Suprapubic skin (tissue), 4 donors: ENCODE results near the gene LENG1. TPM values are rescaled to one million over a fixed set of nuclear protein-coding genes. Genes with fewer than 3 reads are reported as not detected.

ENCODE experiments used
- DNase-seq, 2 donors: peaks; one replicate each; pipeline ENCODE4 v3.0.0-alpha.2; 2019; ENCODE audit warnings: low spot score in 2 of 2
- H3K27ac ChIP-seq: fragments of 200-600 bp; sonication (generic); one replicate; pipeline ENCODE4 v1.5.1; 2019
- H3K27me3 ChIP-seq: fragments of 200-600 bp; sonication (generic); one replicate; pipeline ENCODE4 v1.5.1; 2019
- H3K36me3 ChIP-seq: fragments of 200-600 bp; sonication (generic); one replicate; pipeline ENCODE4 v1.5.1; 2019
- H3K4me1 ChIP-seq: fragments of 200-600 bp; sonication (generic); one replicate; pipeline ENCODE4 v1.5.1; 2019
- H3K4me3 ChIP-seq: fragments of 200-600 bp; sonication (generic); one replicate; pipeline ENCODE4 v1.5.1; 2019; ENCODE audit warnings: mild to moderate bottlenecking
- H3K9me3 ChIP-seq: fragments of 200-600 bp; sonication (generic); one replicate; pipeline ENCODE4 v1.5.1; 2019
- EP300 ChIP-seq: sonication (generic); formaldehyde crosslinking; IDR thresholded peaks from one replicate; pipeline ENCODE4 v1.6.1; 2017; ENCODE audit warnings: antibody characterized with exemption
- POLR2A ChIP-seq, 2 donors: fragments of 450-650 bp; IDR thresholded peaks; one replicate each; pipeline ENCODE4 v1.6.1; 2017; ENCODE audit warnings: antibody characterized with exemption in 2 of 2, mild to moderate bottlenecking in 2 of 2, moderate library complexity in 2 of 2
- POLR2AphosphoS5 ChIP-seq, 3 donors: sonication (generic); formaldehyde crosslinking; IDR thresholded peaks; one replicate each; pipeline ENCODE4 v1.6.1; 2017; ENCODE audit warnings: antibody characterized with exemption in 3 of 3
- WGBS: methylation state at CpG from one replicate; pipeline ENCODE4 v1.1.5; 2018; 5-methylcytosine and 5-hydroxymethylcytosine counted together
- total RNA-seq, 4 donors: library from RNA; depleted of rRNA; stranded (reverse); fragments of >200 nt; gene quantifications; one replicate each; pipeline ENCODE4 v1.1.0, GENCODE V29; 2016
- TF ChIP-seq, protein P1 (sequence below), 2 donors: fragments of 200-600 bp in 1 of 2; fragments of 450-650 bp in 1 of 2; sonication (generic) in 1 of 2; IDR thresholded peaks; one replicate each; pipeline ENCODE4 v1.5.1; 2016 to 2019; ENCODE audit warnings: antibody characterized with exemption in 2 of 2, mild to moderate bottlenecking in 1 of 2, moderate library complexity in 1 of 2

LENG1 gene
- total RNA-seq, 4 donors from 2014 or later: 2.6 to 4.6 (median 4.0) TPM

DNA sequence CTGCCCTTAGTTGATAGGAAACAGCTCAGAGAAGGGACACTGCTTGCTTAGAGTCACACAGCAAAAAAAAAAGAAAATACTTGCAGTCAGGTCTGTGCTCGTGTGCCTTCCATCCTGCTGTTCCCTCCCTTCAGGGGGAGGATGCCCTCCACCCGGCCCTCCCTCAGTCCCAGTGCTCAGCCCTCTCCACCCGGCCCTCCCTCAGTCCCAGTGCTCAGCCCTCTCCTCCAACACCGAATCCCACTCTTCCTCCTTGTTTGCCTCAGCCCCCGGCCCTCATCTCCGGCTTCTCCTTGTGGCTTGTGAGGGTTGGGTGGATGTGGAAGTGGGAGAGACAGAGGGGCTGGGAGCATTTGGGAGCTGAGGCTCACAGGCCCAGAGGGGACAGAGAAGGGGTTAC lies 49.9 kb downstream of the LENG1 start:
- H3K9me3 ChIP-seq: no peaks in the 10 kb centered on the region
- WGBS: 73% methylated on average over 6 of the region's 6 CpGs
- no peak overlapping the region for H3K4me3 ChIP-seq
- TF ChIP-seq POLR2A (IDR thresholded peaks at IDR 0.05): no peak
- peaks cover 63% of the 10 kb centered on the region for H3K36me3 ChIP-seq
- DNase-seq: no peak
- no peaks in the 10 kb centered on the region for H3K27me3 ChIP-seq
- H3K4me1 ChIP-seq: peaks cover 8% of the 10 kb centered on the region
- H3K27ac ChIP-seq: no peak overlapping the region

DNA sequence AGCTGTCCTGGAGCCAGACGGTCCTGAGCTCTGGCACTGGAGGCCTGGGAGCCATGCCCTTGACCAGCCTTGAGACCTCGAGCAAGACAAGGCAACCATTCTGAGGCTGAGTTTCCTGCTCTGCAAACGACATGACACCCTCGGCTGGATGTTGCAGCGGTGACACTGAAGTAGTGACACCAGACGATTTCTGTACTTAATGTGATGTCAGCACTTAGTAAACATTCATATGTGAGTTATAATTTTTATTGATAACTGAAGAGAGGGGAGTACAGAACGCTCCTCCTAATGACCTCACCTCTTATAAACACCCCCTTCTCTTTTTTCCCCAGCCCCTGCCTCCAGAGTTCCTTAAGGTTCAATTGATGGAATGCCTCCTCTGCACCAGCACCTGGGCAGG lies 51.0 kb downstream of the LENG1 start:
- DNase-seq: no peak
- Histone ChIP-seq H3K9me3 (no peaks in the 10 kb centered on the region), H3K27ac (no peak overlapping the region), H3K27me3 (no peaks in the 10 kb centered on the region), H3K4me1 (peaks cover 4% of the 10 kb centered on the region), H3K4me3 (no peak overlapping the region), H3K36me3 (peaks cover 63% of the 10 kb centered on the region)
- TF ChIP-seq, protein P1, sequence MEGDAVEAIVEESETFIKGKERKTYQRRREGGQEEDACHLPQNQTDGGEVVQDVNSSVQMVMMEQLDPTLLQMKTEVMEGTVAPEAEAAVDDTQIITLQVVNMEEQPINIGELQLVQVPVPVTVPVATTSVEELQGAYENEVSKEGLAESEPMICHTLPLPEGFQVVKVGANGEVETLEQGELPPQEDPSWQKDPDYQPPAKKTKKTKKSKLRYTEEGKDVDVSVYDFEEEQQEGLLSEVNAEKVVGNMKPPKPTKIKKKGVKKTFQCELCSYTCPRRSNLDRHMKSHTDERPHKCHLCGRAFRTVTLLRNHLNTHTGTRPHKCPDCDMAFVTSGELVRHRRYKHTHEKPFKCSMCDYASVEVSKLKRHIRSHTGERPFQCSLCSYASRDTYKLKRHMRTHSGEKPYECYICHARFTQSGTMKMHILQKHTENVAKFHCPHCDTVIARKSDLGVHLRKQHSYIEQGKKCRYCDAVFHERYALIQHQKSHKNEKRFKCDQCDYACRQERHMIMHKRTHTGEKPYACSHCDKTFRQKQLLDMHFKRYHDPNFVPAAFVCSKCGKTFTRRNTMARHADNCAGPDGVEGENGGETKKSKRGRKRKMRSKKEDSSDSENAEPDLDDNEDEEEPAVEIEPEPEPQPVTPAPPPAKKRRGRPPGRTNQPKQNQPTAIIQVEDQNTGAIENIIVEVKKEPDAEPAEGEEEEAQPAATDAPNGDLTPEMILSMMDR (IDR thresholded peaks at IDR 0.05): no peak
- TF ChIP-seq POLR2A (IDR thresholded peaks at IDR 0.05): no peak
- no peak for TF ChIP-seq POLR2AphosphoS5 (IDR thresholded peaks at IDR 0.05)
- no peak for TF ChIP-seq EP300
- WGBS: 70% methylated on average over 7 of the region's 7 CpGs

GRCh38 chr19:54107876-54108490 lies 51.5 kb downstream of the LENG1 start:
- TF ChIP-seq POLR2A (IDR thresholded peaks at IDR 0.05): no peak
- no peak for TF ChIP-seq POLR2AphosphoS5 (IDR thresholded peaks at IDR 0.05)
- TF ChIP-seq, protein P1 (IDR thresholded peaks at IDR 0.05): no peak
- no peak for TF ChIP-seq EP300
- Histone ChIP-seq H3K4me3 (no peak overlapping the region), H3K9me3 (no peaks in the 10 kb centered on the region), H3K4me1 (peaks cover 9% of the 10 kb centered on the region), H3K27ac (no peak overlapping the region), H3K27me3 (no peaks in the 10 kb centered on the region), H3K36me3 (peaks cover 63% of the 10 kb centered on the region)
- DNase-seq: no peak
- WGBS: 75% methylated on average over 17 of the region's 21 CpGs

DNA sequence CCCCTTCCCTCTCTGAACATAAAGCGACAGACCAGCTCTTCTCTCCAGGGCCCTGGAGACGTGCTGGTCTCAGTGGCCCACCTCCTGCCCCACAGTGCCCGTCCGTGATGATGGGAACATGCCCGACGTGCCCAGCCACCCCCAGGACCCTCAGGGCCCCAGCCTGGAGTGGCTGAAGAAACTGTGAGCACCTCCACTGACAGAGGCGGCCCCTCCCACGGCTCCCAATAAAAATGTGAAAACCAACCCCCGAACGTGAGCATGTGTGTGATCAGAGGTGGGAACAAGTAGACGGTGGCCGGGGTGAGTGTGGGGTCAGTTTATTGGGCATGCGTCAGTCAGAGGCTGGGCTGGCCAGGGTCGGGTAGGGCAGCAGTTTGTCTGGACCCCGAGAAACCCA lies 52.8 kb downstream of the LENG1 start:
- TF ChIP-seq, protein P1 (IDR thresholded peaks at IDR 0.05): no peak
- TF ChIP-seq EP300 (no peak), POLR2A (IDR thresholded peaks at IDR 0.05) (no peak), POLR2AphosphoS5 (IDR thresholded peaks at IDR 0.05) (no peak)
- Histone ChIP-seq H3K4me3 (no peak overlapping the region), H3K9me3 (no peaks in the 10 kb centered on the region), H3K27me3 (no peaks in the 10 kb centered on the region), H3K27ac (no peak overlapping the region), H3K4me1 (peaks cover 14% of the 10 kb centered on the region), H3K36me3 (peaks cover 59% of the 10 kb centered on the region)
- DNase-seq: peak in 1 of 2 donors; percentile 72
- 87% methylated on average over 15 of the region's 15 CpGs for WGBS

DNA sequence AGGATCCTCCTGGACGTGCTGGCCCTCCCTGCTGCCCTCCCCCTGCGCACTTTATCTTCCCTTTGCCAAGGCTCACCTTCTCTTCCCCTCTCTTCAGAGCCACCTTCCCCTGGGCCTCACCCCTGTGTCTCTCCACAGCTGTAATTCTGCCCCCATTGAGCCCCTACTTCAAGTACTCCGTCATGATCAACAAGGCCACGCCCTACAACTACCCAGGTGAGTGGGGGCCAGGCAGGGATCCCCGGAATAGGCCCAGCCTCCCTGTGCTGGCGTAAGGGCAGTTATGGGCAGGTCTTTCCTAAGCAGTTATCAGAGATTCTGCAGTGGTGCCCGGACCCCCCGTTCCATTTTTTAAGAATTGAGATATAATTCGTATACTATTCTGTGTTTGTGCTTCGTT lies 53.7 kb downstream of the LENG1 start:
- Histone ChIP-seq H3K36me3 (peaks cover 56% of the 10 kb centered on the region), H3K4me1 (peaks cover 14% of the 10 kb centered on the region), H3K9me3 (no peaks in the 10 kb centered on the region), H3K27ac (no peak overlapping the region), H3K27me3 (no peaks in the 10 kb centered on the region), H3K4me3 (no peak overlapping the region)
- no peak for TF ChIP-seq POLR2AphosphoS5 (IDR thresholded peaks at IDR 0.05)
- TF ChIP-seq POLR2A (IDR thresholded peaks at IDR 0.05): no peak
- TF ChIP-seq EP300: no peak
- TF ChIP-seq, protein P1 (IDR thresholded peaks at IDR 0.05): no peak
- WGBS: 94% methylated on average over 10 of the region's 10 CpGs
- no peak for DNase-seq

Other genes starting within 250 kb of the LENG1 start
- under 1 TPM in 2 of 4 donors, not detected in 2; 0.08 to 0.25 TPM for gene CACNG8, start 196.8 kb downstream of the LENG1 start, total RNA-seq
- not detected for gene CACNG6, start 168.1 kb downstream of the LENG1 start, total RNA-seq
- gene VSTM1, start 95.8 kb downstream of the LENG1 start, total RNA-seq: not detected
- gene TARM1, start 78.4 kb downstream of the LENG1 start, total RNA-seq: not detected
- 1 to 10 TPM in 3 of 4 donors, under 1 TPM in 1; 0.49 to 2.7 (median 1.8) TPM for gene OSCAR, start 58.9 kb downstream of the LENG1 start, total RNA-seq
- 10 to 100 TPM; 23.1 to 71.9 (median 46.4) TPM for gene NDUFA3, start 56.9 kb downstream of the LENG1 start, total RNA-seq
- 10 to 100 TPM in 3 of 4 donors, 1 to 10 TPM in 1; 7.8 to 16.5 (median 11.5) TPM for gene TFPT, start 44.1 kb downstream of the LENG1 start, total RNA-seq
- 10 to 100 TPM; 49.6 to 75.3 (median 55.4) TPM for gene PRPF31, start 44.0 kb downstream of the LENG1 start, total RNA-seq
- gene CNOT3, start 22.0 kb downstream of the LENG1 start, total RNA-seq: 10 to 100 TPM; 27.3 to 40.7 (median 35.2) TPM
- gene TMC4, start 13.4 kb upstream of the LENG1 start, total RNA-seq: 10 to 100 TPM in 2 of 4 donors, 1 to 10 TPM in 2; 3.4 to 22.8 (median 9.0) TPM
- 10 to 100 TPM; 54.7 to 96.5 (median 58.7) TPM for gene MBOAT7, start 29.9 kb upstream of the LENG1 start, total RNA-seq
- 10 to 100 TPM; 42.7 to 76.3 (median 69.1) TPM for gene TSEN34, start 31.6 kb upstream of the LENG1 start, total RNA-seq
- gene RPS9, start 41.1 kb upstream of the LENG1 start, total RNA-seq: 1,000 to 10,000 TPM; 1,403 to 3,061 (median 2,817) TPM
- gene LILRB3, start 63.3 kb upstream of the LENG1 start, total RNA-seq: 1 to 10 TPM in 3 of 4 donors, under 1 TPM in 1; 0.34 to 5.7 (median 2.9) TPM
- gene LILRA6, start 83.1 kb upstream of the LENG1 start, total RNA-seq: under 1 TPM in 1 of 4 donors, not detected in 3; 0.51 TPM
- gene LILRB5, start 97.6 kb upstream of the LENG1 start, total RNA-seq: 1 to 10 TPM in 2 of 4 donors, under 1 TPM in 2; 0.68 to 3.4 (median 2.0) TPM
- under 1 TPM in 3 of 4 donors, not detected in 1; 0.38 to 0.80 (median 0.64) TPM for gene LILRB2, start 121.4 kb upstream of the LENG1 start, total RNA-seq
- not detected for gene LILRA5, start 153.4 kb upstream of the LENG1 start, total RNA-seq
- under 1 TPM in 3 of 4 donors, not detected in 1; 0.48 to 0.72 (median 0.55) TPM for gene LILRA4, start 179.4 kb upstream of the LENG1 start, total RNA-seq
- 1 to 10 TPM; 1.0 to 1.9 (median 1.5) TPM for gene LAIR1, start 205.2 kb upstream of the LENG1 start, total RNA-seq